KOPT-K1 (cell line): ENCODE results near the gene CLPTM1L.
"Not testable (repeated sequence)": the region's sequence is repeated elsewhere in the genome, so short reads cannot be mapped to it uniquely, and the experiment has no call there.

Source experiments
- H3K27ac ChIP-seq: fragments of 200-600 bp; sonication (generic); 2 replicates; pipeline ENCODE4 v1.5.1; 2016; ENCODE audit warnings: antibody characterized with exemption, mild to moderate bottlenecking, low read depth, low read length; ENCODE audit not compliant: poor library complexity, severe bottlenecking
- H3K36me3 ChIP-seq: fragments of 200-600 bp; sonication (generic); 2 replicates; pipeline ENCODE4 v1.5.1; 2017; ENCODE audit warnings: antibody characterized with exemption, mild to moderate bottlenecking, low read length, moderate library complexity; ENCODE audit not compliant: insufficient read depth
- H3K9me3 ChIP-seq: fragments of 200-600 bp; sonication (generic); 2 replicates; pipeline ENCODE4 v1.5.1; 2017; ENCODE audit warnings: antibody characterized with exemption, low read length, mild to moderate bottlenecking; ENCODE audit not compliant: insufficient read depth, poor library complexity, severe bottlenecking

The CLPTM1L gene

GRCh38 chr5:1371218-1371971 is 26.5 kb upstream of the CLPTM1L start:
- Histone ChIP-seq H3K36me3 (no peaks in the 10 kb centered on the region), H3K9me3 (no peaks in the 10 kb centered on the region), H3K27ac (no peak overlapping the region)

- H3K27ac ChIP-seq, result no peak overlapping the region
- no peaks in the 10 kb centered on the region for H3K9me3 ChIP-seq
- H3K36me3 ChIP-seq, result no peaks in the 10 kb centered on the region
Observed at GRCh38 chr5:1370006-1370405, 25.1 kb upstream of the CLPTM1L start.

GRCh38 chr5:1368756-1369155 is 23.9 kb upstream of the CLPTM1L start:
- H3K9me3 ChIP-seq, result no peaks in the 10 kb centered on the region
- no peak overlapping the region for H3K27ac ChIP-seq

GRCh38 chr5:1368236-1368635 is 23.3 kb upstream of the CLPTM1L start:
- H3K27ac ChIP-seq, result no peak overlapping the region
- H3K9me3 ChIP-seq, result no peaks in the 10 kb centered on the region
- H3K36me3 ChIP-seq, result no peaks in the 10 kb centered on the region

More at GRCh38 chr5:1368756-1369155, 23.9 kb upstream of the CLPTM1L start:
- H3K36me3 ChIP-seq, result no peaks in the 10 kb centered on the region

- Histone ChIP-seq H3K27ac (no peak overlapping the region), H3K9me3 (no peaks in the 10 kb centered on the region), H3K36me3 (no peaks in the 10 kb centered on the region)
Observed at GRCh38 chr5:1367149-1367548, 22.2 kb upstream of the CLPTM1L start.

GRCh38 chr5:1366514-1366913 is 21.6 kb upstream of the CLPTM1L start:
- Histone ChIP-seq H3K36me3 (no peaks in the 10 kb centered on the region), H3K27ac (no peak overlapping the region), H3K9me3 (no peaks in the 10 kb centered on the region)

- Histone ChIP-seq H3K36me3 (no peaks in the 10 kb centered on the region), H3K9me3 (no peaks in the 10 kb centered on the region), H3K27ac (no peak overlapping the region)
Observed at GRCh38 chr5:1364211-1364610, 19.3 kb upstream of the CLPTM1L start.

GRCh38 chr5:1363581-1363980 is 18.7 kb upstream of the CLPTM1L start:
- no peak overlapping the region for H3K27ac ChIP-seq
- no peaks in the 10 kb centered on the region for H3K36me3 ChIP-seq
- H3K9me3 ChIP-seq, result no peaks in the 10 kb centered on the region

GRCh38 chr5:1363160-1363559 is 18.3 kb upstream of the CLPTM1L start:
- H3K27ac ChIP-seq, result no peak overlapping the region
- no peaks in the 10 kb centered on the region for H3K36me3 ChIP-seq
- H3K9me3 ChIP-seq, result no peaks in the 10 kb centered on the region

GRCh38 chr5:1362242-1363015 is 17.5 kb upstream of the CLPTM1L start:
- no peaks in the 10 kb centered on the region for H3K36me3 ChIP-seq
- H3K27ac ChIP-seq, result no peak overlapping the region
- no peaks in the 10 kb centered on the region for H3K9me3 ChIP-seq

GRCh38 chr5:1360861-1361260 is 16.0 kb upstream of the CLPTM1L start:
- Histone ChIP-seq H3K36me3 (no peaks in the 10 kb centered on the region), H3K9me3 (no peaks in the 10 kb centered on the region), H3K27ac (no peak overlapping the region)

GRCh38 chr5:1360367-1360766 is 15.5 kb upstream of the CLPTM1L start:
- H3K27ac ChIP-seq, H3K9me3 ChIP-seq, H3K36me3 ChIP-seq: not testable (repeated sequence)

- Histone ChIP-seq H3K9me3 (no peaks in the 10 kb centered on the region), H3K27ac (no peak overlapping the region), H3K36me3 (no peaks in the 10 kb centered on the region)
Observed at GRCh38 chr5:1359713-1360112, 14.8 kb upstream of the CLPTM1L start.

GRCh38 chr5:1359031-1359645 is 14.2 kb upstream of the CLPTM1L start:
- H3K9me3 ChIP-seq, result no peaks in the 10 kb centered on the region
- H3K27ac ChIP-seq, result no peak overlapping the region
- H3K36me3 ChIP-seq, result no peaks in the 10 kb centered on the region

- Histone ChIP-seq H3K36me3 (no peaks in the 10 kb centered on the region), H3K9me3 (no peaks in the 10 kb centered on the region), H3K27ac (no peak overlapping the region)
Observed at GRCh38 chr5:1358726-1359025, 13.8 kb upstream of the CLPTM1L start.
